Measurements from ENCODE around the gene SMC2.

DNA sequence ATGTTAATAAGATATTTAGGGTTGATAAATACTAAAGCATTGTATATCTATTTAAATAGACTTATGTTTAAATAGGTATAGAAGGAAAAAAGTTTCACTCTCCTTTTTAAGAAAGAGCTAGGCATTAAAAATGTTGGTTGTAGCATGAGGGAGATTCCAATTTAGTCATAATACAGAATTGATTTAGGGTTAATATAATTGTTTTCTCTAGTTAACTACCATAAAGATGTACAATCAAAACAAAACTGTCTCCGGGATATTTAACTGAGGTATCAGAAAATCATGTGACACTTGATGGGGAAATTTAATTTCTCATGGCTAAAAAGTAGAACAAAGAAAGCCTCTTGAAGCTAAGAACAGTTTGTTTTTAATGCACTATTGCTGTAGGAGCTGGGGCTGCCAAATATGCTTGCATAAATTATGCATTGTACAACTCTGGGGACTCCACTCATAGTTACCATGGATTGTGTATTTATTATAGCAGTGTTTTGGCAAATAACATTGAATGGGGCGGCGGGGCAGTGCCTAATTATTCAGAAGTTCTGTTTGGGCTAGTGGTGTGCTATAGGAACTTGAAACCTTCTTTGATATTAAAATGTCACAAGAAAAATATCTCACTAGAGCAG, 44.2 kb downstream of the SMC2 start:
- no peak for TF ChIP-seq CTCF (IDR thresholded peaks at IDR 0.05; ENCODE audit: borderline replicate concordance, extremely low read depth, low read length, poor library complexity, severe bottlenecking)
- TF ChIP-seq EZH2 (IDR thresholded peaks at IDR 0.05; ENCODE audit: borderline replicate concordance, low read depth, low read length, severe bottlenecking): no peak
